Suprapubic skin (tissue), 4 donors: ENCODE results near the gene HCRT.

ENCODE experiments used
- CTCF ChIP-seq, 2 donors: fragments of 200-600 bp in 1 of 2; fragments of 450-650 bp in 1 of 2; sonication (generic) in 1 of 2; IDR thresholded peaks; one replicate each; pipeline ENCODE4 v1.5.1; 2016 to 2019; ENCODE audit warnings: antibody characterized with exemption in 2 of 2, mild to moderate bottlenecking in 1 of 2, moderate library complexity in 1 of 2
- EP300 ChIP-seq: sonication (generic); formaldehyde crosslinking; IDR thresholded peaks from one replicate; pipeline ENCODE4 v1.6.1; 2017; ENCODE audit warnings: antibody characterized with exemption
- POLR2A ChIP-seq, 2 donors: fragments of 450-650 bp; IDR thresholded peaks; one replicate each; pipeline ENCODE4 v1.6.1; 2017; ENCODE audit warnings: antibody characterized with exemption in 2 of 2, mild to moderate bottlenecking in 2 of 2, moderate library complexity in 2 of 2
- POLR2AphosphoS5 ChIP-seq, 3 donors: sonication (generic); formaldehyde crosslinking; IDR thresholded peaks; one replicate each; pipeline ENCODE4 v1.6.1; 2017; ENCODE audit warnings: antibody characterized with exemption in 3 of 3

- TF ChIP-seq CTCF (IDR thresholded peaks at IDR 0.05) (no peak), POLR2AphosphoS5 (IDR thresholded peaks at IDR 0.05) (no peak), POLR2A (IDR thresholded peaks at IDR 0.05) (no peak), EP300 (no peak)
Observed at GRCh38 chr17:42210046-42210445, 24.8 kb upstream of the HCRT start.
